ENCODE results near the gene PTPRN2. TPM values are rescaled to one million over a fixed set of nuclear protein-coding genes. Genes with fewer than 3 reads are reported as not detected.

PTPRN2 gene
- total and polyA plus RNA-seq, 2 of the 8 experiments (the other 6 are each of a cell fraction or from before 2014, with no cell fraction given): 2.6 to 4.5 TPM

GRCh38 chr7:157849726-157850125, 737.9 kb downstream of the PTPRN2 start:
- 88% methylated on average over 10 of the region's 10 CpGs; no CpG with 5 or more reads in 1 of the 2 experiments for WGBS, 2 experiments (ENCODE audit: extremely low coverage in 1 of 2, insufficient coverage in 1 of 2, insufficient read length in 1 of 2, insufficient replicate concordance in 2 of 2, low coverage in 1 of 2, low lambda C conversion rate in 2 of 2, missing lambda C conversion rate in 1 of 2)
- CTCF ChIA-PET (ENCODE audit: partially characterized antibody): interaction anchor here (1.0 to 2.0 kb wide), 4 partner anchors 9 to 27 kb away, joined by 4 to 5 read pairs (median 5); no protein-coding TSS in a partner anchor
- TF ChIP-seq GABPA (IDR thresholded peaks at IDR 0.05; ENCODE audit: borderline replicate concordance, insufficient read depth, low read length): no peak
- TF ChIP-seq JUN (IDR thresholded peaks at IDR 0.05; ENCODE audit: low read depth, low read length): no peak
- no peak for TF ChIP-seq EGR1 (IDR thresholded peaks at IDR 0.05; ENCODE audit: borderline replicate concordance, low read depth, low read length)
- no peak for TF ChIP-seq SAP30 (IDR thresholded peaks at IDR 0.05; ENCODE audit: insufficient read depth, insufficient replicate concordance, low read length)
- TF ChIP-seq NANOG (IDR thresholded peaks at IDR 0.05; ENCODE audit: insufficient read depth, low read depth, low read length, poor library complexity, severe bottlenecking): no peak
- TF ChIP-seq RFX5 (IDR thresholded peaks at IDR 0.05; ENCODE audit: borderline replicate concordance, low read depth, low read length): no peak
- TF ChIP-seq CBX8 (IDR thresholded peaks at IDR 0.05; ENCODE audit: borderline replicate concordance, low read depth, low read length): no peak
- no peak for TF ChIP-seq TCF12 (IDR thresholded peaks at IDR 0.05; ENCODE audit: low read depth, low read length)
- no peak for TF ChIP-seq TAF7 (optimal IDR thresholded peaks at IDR 0.05; ENCODE audit: borderline replicate concordance, low read depth, low read length)
- no peak for TF ChIP-seq SUZ12 (IDR thresholded peaks at IDR 0.05; ENCODE audit: low read length)
- TF ChIP-seq CREB1 (IDR thresholded peaks at IDR 0.05): no peak
- no peak for TF ChIP-seq CHD1 (IDR thresholded peaks at IDR 0.05; ENCODE audit: low read depth, low read length)
- TF ChIP-seq POLR2A (IDR thresholded peaks at IDR 0.05; ENCODE audit: control extremely low read depth in 1 of 2, low read depth in 2 of 2, low read length in 2 of 2): no peak

More at GRCh38 chr7:157849726-157850125, 737.9 kb downstream of the PTPRN2 start:
- Histone ChIP-seq H3K23ac (ENCODE audit: insufficient read length) (no peak overlapping the region), H4K5ac (ENCODE audit: insufficient read length, low read depth, low read length) (no peak overlapping the region), H2BK20ac (ENCODE audit: low read length) (no peak overlapping the region), H2AK5ac (ENCODE audit: low read depth, low read length) (no peak overlapping the region), H3K27me3 (replicated peaks in 1 of 4; ENCODE audit: control insufficient read depth in 3 of 4, extremely low read depth in 1 of 4, insufficient read depth in 3 of 4, low read length in 3 of 4) (no peaks in the 10 kb centered on the region; a peak in 1 of 7 replicates), H2AFZ (ENCODE audit: low read length) (no peak overlapping the region), H3K56ac (replicated peaks; ENCODE audit: insufficient read length, low read depth, low read length) (no peak overlapping the region), H2BK5ac (ENCODE audit: low read depth, low read length) (no peak overlapping the region), H3K4me1 (replicated peaks in 1 of 4; ENCODE audit: control insufficient read depth in 3 of 4, insufficient read depth in 4 of 4, low read length in 3 of 4) (peaks cover 3 to 8% (median 5%) of the 10 kb centered on the region in 4 experiments), H3K23me2 (ENCODE audit: low read depth, low read length) (no peaks in the 10 kb centered on the region), H4K20me1 (replicated peaks in 1 of 2; ENCODE audit: control insufficient read depth in 1 of 2, insufficient read depth in 2 of 2, low read length in 2 of 2) (no peaks in the 10 kb centered on the region), H3K14ac (ENCODE audit: insufficient read length) (no peak overlapping the region), H4K8ac (ENCODE audit: extremely low read depth, insufficient read depth, low read length) (no peak overlapping the region), H3K18ac (ENCODE audit: extremely low read depth, low read length) (no peak overlapping the region), H3K79me1 (ENCODE audit: low read depth, low read length) (no peaks in the 10 kb centered on the region), H4K91ac (replicated peaks; ENCODE audit: insufficient read length, low read length) (no peak overlapping the region), H3K9ac (replicated peaks in 1 of 4; ENCODE audit: extremely low read depth in 1 of 4, low read depth in 3 of 4, low read length in 3 of 4) (no peak overlapping the region), H3K9me3 (ENCODE audit: insufficient read depth in 2 of 2, low read depth in 1 of 2, low read length in 1 of 2) (no peaks in the 10 kb centered on the region), H2BK120ac (replicated peaks; ENCODE audit: low read depth, low read length) (no peak overlapping the region), H3K79me2 (ENCODE audit: control insufficient read depth in 1 of 2, insufficient read depth in 2 of 2, low read length in 2 of 2) (no peaks in the 10 kb centered on the region), H3K4ac (replicated peaks; ENCODE audit: insufficient read length, low read depth, low read length) (no peak overlapping the region), H3K4me2 (ENCODE audit: insufficient read depth in 1 of 2, low read depth in 2 of 2, low read length in 2 of 2) (no peak overlapping the region), H3K4me3 (ENCODE audit: extremely low read depth in 1 of 4, insufficient read depth in 2 of 4, low read depth in 3 of 4, low read length in 4 of 4) (no peak overlapping the region), H2BK12ac (ENCODE audit: low read depth, low read length) (no peak overlapping the region), H2BK15ac (ENCODE audit: low read length) (no peak overlapping the region), H3K27ac (ENCODE audit: low read depth, low read length) (no peak overlapping the region), H3K36me3 (ENCODE audit: control insufficient read depth in 2 of 4, insufficient read depth in 4 of 4, low read length in 3 of 4) (no peaks in the 10 kb centered on the region)
- FAIRE-seq (no peak), DNase-seq (ENCODE audit: low read depth in 1 of 2, low spot score in 2 of 2) (no peak)
- POLR2A ChIA-PET (ENCODE audit: partially characterized antibody): no interaction called here

Measured in H1 (cell line).